Raji (cell line): ENCODE results near the gene DAW1.

ENCODE experiments used
- POLR2A ChIP-seq: IDR thresholded peaks from 2 replicates; pipeline ENCODE4 v1.6.1; 2011; ENCODE audit warnings: low read depth, low read length, control low read depth; ENCODE audit not compliant: insufficient read depth

DAW1 gene, protein sequence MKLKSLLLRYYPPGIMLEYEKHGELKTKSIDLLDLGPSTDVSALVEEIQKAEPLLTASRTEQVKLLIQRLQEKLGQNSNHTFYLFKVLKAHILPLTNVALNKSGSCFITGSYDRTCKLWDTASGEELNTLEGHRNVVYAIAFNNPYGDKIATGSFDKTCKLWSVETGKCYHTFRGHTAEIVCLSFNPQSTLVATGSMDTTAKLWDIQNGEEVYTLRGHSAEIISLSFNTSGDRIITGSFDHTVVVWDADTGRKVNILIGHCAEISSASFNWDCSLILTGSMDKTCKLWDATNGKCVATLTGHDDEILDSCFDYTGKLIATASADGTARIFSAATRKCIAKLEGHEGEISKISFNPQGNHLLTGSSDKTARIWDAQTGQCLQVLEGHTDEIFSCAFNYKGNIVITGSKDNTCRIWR

DNA sequence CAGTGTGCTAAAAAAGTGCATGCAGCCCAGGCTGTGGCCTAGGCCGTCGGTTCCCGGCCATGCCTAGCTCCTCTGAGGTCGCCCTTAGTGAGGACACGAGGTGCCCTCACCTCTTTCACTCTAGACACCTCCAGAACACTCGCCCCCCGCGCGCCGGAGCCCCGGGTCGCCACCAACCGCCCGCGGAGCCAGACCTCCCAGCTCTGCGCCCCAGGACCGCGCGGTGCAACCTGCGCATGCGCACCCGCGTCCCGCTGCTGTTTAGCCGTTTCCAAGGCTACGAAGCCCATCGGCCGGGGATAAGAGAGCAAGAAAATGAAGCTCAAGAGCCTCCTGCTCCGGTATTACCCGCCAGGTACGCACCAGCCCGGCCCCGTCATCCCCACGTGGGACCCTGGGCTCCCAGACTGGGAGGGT lies at the start of gene DAW1:
DAW1 (plus strand) TSS at position 257 of the 417 bp plus-strand sequence; CDS start at position 316, 59 bp downstream.
- no peak for TF ChIP-seq POLR2A

DNA sequence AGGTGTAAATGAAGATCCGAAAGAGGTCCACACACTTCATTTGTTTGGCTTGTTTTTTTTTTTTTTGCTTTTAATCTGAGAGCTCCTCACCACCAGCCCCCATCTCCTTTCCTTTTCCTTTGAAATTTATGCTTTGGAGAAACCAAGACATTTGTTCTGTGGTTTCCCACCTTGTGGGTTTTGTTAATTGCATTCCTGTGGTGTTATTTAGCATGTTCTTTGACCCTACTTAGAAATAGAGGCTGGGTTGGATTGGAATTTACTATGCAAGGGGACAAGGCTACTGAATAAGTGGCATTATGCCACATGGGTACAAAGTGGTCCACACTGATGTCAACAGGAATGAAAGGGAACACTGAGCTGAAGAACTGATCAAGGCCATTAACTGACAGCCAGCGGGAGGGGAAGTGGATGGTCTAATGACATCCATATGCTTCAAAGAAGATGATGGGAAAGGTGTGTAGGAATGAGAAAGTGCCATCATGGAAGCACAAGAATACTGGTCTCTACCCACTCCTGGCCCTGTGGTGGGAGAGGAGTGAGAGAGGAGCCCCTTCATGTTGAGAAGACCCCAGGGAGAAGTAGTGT lies 48.9 kb upstream of the DAW1 start:
- no peak for TF ChIP-seq POLR2A

DNA sequence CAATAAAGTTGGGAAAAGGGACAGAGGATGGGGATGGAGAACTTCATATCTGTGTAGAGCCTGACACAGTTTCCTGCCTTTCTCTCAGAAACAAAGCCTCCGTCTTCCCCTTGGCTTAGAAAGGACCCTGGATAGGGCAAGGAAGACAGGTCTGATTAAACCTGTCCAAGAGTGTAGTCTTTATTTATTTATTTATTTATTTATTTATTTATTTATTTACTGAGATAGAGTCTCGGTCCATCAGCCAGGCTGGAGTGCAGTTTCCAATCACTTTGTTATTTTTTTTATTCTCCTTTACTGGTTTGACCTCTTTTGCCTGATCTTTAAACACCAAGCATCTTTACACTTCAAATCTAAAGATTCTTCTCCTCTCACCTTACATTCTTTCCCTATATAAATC lies 47.5 kb upstream of the DAW1 start:
- no peak for TF ChIP-seq POLR2A

DNA sequence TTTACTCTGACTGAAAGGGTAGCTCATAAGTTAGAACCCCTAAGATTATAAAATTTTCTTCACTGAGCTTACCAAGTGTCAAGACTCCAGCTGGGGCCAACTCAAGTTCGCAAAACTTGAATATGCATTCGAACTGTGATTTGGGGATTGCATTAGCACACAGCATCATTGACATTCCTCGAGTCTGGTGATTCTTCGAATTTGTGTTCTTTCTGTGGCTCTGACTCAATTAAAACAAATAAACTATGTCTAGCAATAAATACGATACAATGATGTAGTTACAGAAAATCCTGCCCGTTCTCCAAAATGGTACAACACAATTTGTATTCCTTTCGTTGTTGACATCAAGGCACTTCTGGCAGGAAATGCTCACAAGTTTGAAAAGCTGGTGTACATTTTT lies 46.7 kb upstream of the DAW1 start:
- no peak for TF ChIP-seq POLR2A

DNA sequence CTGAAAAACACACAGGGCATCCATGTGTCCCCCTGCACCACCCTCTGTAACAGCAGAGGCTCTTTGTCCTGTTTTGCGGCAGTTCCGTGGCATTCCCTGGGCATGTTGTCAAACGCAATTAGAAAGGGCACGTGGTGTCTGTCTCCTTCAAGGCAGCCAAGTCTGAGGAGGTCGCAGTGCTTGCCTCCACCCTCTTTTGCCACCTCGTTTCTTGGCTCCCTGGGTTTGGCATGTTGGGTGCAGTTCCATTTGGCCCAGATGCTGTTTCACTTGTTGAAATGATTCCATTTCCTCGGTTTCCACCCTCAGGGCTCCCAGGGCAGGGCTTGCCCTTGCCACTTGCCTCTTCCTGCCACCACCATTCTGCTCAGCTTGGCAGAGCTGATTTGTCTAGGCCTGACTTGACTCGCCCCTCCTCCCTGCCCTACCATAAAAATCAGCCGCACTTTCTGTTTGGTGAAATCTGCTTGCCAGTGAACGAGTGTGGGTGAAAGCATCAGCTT lies 45.4 kb upstream of the DAW1 start:
- no peak for TF ChIP-seq POLR2A

DNA sequence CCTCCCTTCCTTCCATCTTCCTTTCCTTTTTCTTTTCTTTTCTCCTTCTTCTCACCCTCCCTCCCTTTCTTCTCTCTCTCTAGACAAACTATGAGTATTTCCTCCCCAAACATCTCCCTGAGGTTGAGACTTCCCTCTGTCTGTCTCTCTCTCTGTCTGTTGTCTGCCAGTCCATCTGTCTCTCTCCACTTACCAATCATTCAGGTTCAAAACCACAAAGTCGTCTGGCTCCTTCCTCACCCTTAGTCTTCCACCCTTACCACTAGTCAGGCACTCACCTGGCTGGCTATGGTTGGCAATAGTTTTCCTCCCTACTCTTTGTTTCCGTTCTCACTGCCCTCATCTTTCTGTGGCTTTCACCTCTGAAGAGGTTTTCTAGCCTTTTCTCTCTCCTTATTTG lies 44.9 kb upstream of the DAW1 start:
- TF ChIP-seq POLR2A: no peak

DNA sequence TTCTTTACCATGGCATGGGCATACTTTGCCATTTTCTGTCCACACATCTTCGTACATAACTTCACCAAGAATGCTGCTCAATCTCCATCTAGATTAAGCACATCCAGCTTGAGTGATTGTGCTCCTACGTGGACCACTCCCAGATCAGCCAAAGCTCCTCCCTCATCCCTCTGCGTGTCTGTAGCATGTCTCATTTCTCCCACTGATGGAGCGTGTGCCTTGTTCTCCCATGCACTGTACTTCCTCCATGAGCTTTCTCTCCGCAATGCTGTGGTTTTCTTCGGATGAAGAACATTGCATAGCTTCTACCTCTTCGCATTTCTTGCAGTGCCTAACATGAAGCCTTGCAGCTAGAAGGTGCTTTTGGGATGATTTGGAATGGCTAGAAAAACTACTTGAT lies 44.3 kb upstream of the DAW1 start:
- TF ChIP-seq POLR2A: no peak

DNA sequence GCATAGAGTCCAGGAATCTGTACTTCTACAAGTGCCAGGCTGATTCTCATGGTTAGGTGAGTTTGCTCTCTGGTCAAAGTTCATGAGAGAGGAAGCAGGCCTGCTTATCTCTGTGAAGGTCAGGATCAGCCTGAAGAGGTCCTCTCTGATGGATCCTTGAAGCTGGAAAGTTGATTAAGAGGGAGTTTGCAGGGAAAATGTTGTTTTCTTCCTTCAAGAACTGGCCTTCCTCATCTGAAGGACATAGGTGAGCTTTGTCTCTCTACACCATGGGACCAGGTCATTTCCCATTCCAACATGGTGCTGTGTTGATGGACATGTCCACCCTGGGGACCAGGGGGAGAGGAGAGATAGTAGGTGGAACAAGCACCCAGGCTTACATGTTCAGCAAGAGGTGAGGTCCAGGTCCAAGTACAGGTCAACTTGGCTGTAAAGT lies 42.9 kb upstream of the DAW1 start:
- no peak for TF ChIP-seq POLR2A

DNA sequence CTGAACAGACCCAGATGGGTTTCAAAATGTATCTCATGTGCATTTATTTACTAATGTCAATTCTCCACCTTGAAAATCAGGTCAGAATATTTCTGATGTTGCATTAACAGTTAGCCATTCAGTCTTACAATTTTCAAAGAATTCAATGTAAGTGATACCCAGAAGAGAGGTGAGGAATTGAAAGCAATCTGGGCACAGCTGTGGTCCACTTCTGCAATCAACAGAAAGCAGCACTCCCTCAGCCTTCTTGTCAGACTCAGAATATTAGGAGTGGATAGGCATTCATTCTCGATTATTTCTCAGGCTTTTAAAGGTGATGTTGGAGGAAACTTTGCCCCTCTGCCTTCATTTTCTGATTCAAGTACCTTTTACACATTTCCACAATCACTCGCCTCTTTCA lies 42.1 kb upstream of the DAW1 start:
- no peak for TF ChIP-seq POLR2A

DNA sequence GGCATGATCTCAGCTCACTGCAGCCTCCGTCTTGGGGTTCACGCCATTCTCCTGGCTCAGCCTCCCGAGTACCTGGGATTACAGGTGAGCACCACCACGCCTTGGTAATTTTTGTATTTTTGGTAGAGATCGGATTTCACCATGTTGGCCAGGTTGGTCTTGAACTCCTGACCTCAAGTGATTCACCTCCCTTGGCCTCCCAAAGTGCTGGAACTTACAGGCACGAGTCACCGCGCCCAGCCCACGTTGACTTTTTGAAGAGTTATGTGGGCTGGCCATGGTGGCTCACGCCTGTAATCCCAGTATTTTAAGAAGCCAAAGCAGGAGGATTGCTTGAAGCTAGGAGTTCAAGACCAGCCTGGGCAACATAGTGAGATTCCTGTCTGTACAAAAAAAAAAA lies 37.0 kb upstream of the DAW1 start:
- no peak for TF ChIP-seq POLR2A

DNA sequence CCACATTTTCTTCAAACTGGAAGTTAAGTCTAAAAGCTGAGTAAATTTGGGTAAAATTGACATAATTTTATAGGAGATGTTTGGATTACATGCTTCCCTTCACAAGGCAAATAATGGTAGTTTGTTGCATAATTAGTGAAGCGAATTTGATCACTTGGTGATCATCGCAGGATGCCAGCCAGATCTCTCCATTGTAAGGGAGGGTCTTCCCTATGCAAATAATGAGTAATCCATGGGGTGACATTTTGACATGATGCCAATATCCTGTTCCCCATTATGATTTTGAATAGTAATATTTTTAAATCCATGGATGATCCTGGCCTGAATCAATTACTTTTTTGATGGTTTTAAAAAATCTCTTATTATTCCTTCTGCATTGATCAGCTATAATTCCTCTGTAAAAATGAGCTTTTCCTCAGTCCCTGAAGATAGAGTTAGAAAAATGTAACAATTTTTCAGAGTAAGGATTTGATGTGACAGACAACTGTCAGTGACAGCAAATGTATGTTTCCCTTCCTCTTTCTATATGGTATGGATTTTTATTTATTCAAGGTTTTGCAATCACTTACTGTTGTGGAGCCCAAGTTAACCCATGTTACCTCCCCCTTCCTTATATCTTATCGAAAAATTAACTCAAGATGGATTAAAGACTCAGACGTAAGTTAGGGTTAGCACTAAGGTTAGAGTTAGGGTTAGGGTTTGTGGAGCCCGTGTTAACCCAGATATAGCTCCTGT lies 36.3 kb upstream of the DAW1 start:
- no peak for TF ChIP-seq POLR2A

DNA sequence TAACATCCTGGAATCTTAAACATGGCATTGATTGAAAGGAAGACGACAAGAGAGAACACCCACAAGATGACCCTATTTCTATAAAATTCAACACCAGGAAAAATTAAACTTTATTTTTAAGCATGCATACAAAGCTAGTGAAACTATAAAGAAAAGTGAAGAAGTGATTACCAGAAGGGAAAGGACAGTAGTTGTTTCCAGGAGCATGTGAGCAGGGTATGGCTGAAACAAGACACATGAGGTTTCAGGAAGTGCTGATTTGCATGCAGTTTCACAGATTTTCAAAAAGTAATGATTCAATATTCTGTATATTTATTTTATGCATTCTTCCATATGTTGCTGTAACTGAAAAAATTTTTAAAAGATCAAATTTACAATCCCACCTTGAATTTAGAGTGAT lies 24.6 kb upstream of the DAW1 start:
- no peak for TF ChIP-seq POLR2A

DNA sequence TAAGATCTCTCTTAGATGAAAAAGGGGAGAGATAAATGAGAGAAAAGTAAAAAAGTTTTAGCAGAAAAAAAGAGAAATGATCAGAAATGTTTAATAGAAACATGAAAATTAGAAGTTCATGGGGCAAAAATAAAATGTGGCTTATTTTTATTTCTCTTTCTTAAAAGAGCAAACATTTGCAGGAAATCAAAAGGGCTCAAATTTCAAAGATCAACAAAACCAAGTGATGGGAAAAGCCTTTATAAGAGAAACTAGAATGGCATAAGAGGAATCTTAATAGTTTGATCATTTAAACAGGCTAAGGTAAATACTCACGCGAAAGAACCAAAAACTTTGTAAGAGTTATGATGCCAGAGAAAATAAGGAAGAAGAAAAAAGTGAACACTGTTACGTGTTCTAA lies 23.3 kb upstream of the DAW1 start:
- no peak for TF ChIP-seq POLR2A

DNA sequence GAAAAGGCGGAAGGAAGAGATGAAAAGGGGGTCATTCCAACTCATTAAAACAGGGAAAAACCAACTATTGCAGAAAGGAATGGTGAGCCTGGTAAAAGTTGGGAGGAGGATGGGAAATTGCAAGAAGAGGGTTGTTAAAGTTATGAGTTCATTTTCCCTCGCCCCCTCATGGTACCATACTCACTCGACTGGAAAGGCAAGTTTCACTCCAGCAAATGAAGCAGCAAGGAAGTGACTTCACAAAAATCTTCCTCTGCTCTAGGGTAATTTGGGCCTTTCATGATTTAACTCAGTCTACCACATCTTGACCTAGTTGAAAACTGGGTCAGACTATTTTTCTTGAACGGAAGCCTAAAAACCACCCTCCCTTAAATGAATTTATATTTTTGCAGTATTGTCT lies 22.8 kb upstream of the DAW1 start:
- no peak for TF ChIP-seq POLR2A

DNA sequence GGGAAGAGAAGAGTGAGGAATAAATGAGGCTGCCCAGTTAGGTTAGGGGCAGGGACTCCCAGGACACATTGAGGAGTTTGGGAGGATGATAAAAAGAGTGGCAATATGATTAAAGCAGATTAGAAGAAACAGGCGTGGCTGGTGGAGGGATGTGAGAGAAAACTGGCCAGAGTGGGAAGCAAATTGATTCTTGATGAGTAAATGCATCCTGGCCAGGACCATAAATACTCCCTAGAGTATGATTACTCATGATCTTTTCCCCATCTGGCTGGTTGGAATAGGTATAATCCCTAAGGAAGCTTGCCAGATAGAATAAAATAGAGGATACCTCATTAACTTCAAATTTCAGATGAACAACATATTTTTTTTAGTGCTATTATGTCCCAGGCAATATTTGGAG lies 21.5 kb upstream of the DAW1 start:
- no peak for TF ChIP-seq POLR2A

DNA sequence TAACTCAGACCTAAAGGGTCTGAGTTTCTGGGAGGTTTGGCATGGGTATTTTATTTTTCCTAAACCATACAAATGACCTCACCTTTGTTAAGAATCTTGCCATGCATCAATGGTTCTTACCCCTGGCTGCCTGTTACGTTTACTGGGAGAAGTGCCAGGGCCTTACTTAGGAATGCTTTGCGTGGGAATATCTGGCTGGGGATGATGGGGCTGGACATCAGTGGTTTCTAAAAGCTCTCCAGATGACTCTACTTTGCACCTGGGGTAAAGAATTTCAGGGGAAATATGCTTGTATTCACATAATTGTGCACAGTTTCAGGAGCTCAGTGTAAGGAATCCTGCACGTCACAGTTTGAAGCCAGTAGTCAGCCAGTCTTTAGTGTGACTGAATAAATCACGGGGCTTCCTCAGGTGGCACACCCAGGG lies 18.2 kb upstream of the DAW1 start:
- TF ChIP-seq POLR2A: no peak
